Testis (tissue), 3 donors: ENCODE results near the gene CEP70. TPM values are rescaled to one million over a fixed set of nuclear protein-coding genes. Genes with fewer than 3 reads are reported as not detected.

Experiments used
- DNase-seq: peaks from one replicate; pipeline ENCODE4 v3.0.0-alpha.2; 2019
- H3K27ac ChIP-seq, 2 donors: fragments of 200-600 bp; sonication (generic); one replicate each; pipeline ENCODE4 v1.5.1; 2019
- H3K27me3 ChIP-seq: fragments of 200-600 bp; sonication (generic); one replicate; pipeline ENCODE4 v1.5.1; 2019
- H3K36me3 ChIP-seq: fragments of 200-600 bp; sonication (generic); one replicate; pipeline ENCODE4 v1.5.1; 2017; ENCODE audit warnings: low read depth; ENCODE audit errors: missing control alignments
- H3K4me1 ChIP-seq: fragments of 200-600 bp; sonication (generic); one replicate; pipeline ENCODE4 v1.5.1; 2019
- H3K4me3 ChIP-seq, 2 donors: fragments of 200-600 bp; sonication (generic); one replicate each; pipeline ENCODE4 v1.5.1; 2017 to 2019
- H3K9me3 ChIP-seq: fragments of 200-600 bp; sonication (generic); one replicate; pipeline ENCODE4 v1.5.1; 2017
- POLR2A ChIP-seq: fragments of 450-650 bp; IDR thresholded peaks from one replicate; pipeline ENCODE4 v1.6.1; 2017; ENCODE audit warnings: antibody characterized with exemption, mild to moderate bottlenecking, moderate library complexity
- WGBS, 2 donors: methylation state at CpG; one replicate each; pipeline ENCODE4 v1.1.5; 2018; 5-methylcytosine and 5-hydroxymethylcytosine counted together
- intact Hi-C: fragments of 100-400 bp; cut with DNase I; formaldehyde crosslinking; loops from one replicate; pipeline ENCODE4 v1.15.1; 2023; ENCODE audit warnings: low total_unique reads
- polyA plus RNA-seq: library from polyadenylated mRNA; stranded (reverse); fragments of 350-450 nt; fragmentation: Illumina TruSeq; extraction: RNeasy Lipid Tissue Mini Kit (QIAGEN cat#74804); gene quantifications from one replicate; pipeline ENCODE4 v1.2.3, GENCODE V29; 2014; ENCODE audit warnings: low read depth, low replicate concordance; ENCODE audit not compliant: insufficient read depth
- total RNA-seq, 2 donors: library from RNA; depleted of rRNA; stranded (reverse); fragments of >200 nt; gene quantifications; one replicate each; pipeline ENCODE4 v1.2.3, GENCODE V29; 2016
- TF ChIP-seq, protein P1 (sequence below), 3 experiments: fragments of 450-650 bp in 2 of 3; fragments of 200-600 bp in 1 of 3; sonication (generic) in 1 of 3; IDR thresholded peaks; one replicate each; pipeline ENCODE4 v1.5.1; 2016 to 2019; ENCODE audit warnings: antibody characterized with exemption in 3 of 3, mild to moderate bottlenecking in 2 of 3, moderate library complexity in 1 of 3

The CEP70 gene
- total and polyA plus RNA-seq, 3 donors from 2014 or later = 37.4 to 66.6 (median 61.4) TPM

DNA sequence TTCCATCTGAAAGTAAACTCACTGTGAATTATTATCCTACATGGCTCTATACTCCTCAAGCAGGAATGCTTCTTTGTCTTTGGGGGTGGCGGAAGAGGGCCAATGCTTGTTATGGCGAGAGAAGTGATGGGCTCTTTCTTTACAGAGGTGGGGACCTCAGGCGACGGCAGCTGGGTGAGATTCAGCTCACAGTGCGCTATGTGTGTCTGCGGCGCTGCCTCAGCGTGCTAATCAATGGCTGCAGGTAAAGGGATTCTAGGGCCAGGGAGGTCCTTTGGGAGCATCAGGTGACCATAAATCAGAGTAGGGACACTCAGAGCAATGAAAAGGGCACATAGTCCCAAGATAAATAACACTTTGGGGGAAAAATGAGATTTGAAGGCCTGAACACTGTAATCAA is 120.7 kb downstream of the CEP70 start:
- DNase-seq = no peak
- Histone ChIP-seq H3K4me3 (no peak overlapping the region), H3K27ac (no peak overlapping the region), H3K4me1 (no peaks in the 10 kb centered on the region), H3K36me3 (no peaks in the 10 kb centered on the region), H3K9me3 (no peaks in the 10 kb centered on the region), H3K27me3 (no peaks in the 10 kb centered on the region)
- intact Hi-C loops = no loop called here
- 95 to 96% methylated on average over 8 of the region's 8 CpGs for WGBS, 2 donors
- no peak for TF ChIP-seq POLR2A
- TF ChIP-seq, protein P1, sequence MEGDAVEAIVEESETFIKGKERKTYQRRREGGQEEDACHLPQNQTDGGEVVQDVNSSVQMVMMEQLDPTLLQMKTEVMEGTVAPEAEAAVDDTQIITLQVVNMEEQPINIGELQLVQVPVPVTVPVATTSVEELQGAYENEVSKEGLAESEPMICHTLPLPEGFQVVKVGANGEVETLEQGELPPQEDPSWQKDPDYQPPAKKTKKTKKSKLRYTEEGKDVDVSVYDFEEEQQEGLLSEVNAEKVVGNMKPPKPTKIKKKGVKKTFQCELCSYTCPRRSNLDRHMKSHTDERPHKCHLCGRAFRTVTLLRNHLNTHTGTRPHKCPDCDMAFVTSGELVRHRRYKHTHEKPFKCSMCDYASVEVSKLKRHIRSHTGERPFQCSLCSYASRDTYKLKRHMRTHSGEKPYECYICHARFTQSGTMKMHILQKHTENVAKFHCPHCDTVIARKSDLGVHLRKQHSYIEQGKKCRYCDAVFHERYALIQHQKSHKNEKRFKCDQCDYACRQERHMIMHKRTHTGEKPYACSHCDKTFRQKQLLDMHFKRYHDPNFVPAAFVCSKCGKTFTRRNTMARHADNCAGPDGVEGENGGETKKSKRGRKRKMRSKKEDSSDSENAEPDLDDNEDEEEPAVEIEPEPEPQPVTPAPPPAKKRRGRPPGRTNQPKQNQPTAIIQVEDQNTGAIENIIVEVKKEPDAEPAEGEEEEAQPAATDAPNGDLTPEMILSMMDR (IDR thresholded peaks at IDR 0.05) = no peak

DNA sequence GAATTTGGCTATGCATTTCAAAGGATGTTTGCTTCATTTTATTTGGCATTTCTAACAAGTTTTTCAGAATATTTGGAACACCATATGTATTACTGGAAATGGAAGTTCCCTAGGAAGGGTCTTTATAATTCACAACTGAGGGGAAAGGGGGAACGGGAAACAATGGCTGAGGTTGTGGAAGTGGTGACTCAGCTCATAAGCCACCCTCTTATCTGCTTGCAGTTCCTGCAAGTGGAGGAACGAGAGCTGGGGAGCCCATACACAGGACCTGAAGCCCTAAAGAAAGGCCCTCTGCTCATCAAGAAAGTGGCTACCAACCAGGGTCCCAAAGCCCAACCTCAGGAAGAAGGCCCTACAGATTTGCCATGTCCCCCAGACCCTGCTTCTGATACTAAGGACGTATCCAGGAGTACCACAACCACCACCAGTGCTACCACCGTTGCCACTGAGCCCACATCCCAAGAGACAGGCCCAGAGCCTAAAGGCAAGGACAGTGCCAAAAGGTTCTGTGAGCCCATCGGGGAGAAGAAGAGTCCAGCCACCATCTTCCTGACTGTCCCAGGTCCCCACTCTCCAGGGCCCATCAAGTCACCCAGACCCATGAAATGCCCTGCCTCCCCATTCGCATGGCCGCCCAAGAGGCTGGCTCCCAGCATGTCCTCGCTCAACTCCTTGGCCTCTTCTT is 121.8 kb downstream of the CEP70 start:
- WGBS, 2 donors = 94 to 96% methylated on average over 8 of the region's 8 CpGs
- no peaks in the 10 kb centered on the region for H3K9me3 ChIP-seq
- no peaks in the 10 kb centered on the region for H3K36me3 ChIP-seq
- no peak overlapping the region for H3K4me3 ChIP-seq
- no peaks in the 10 kb centered on the region for H3K27me3 ChIP-seq
- intact Hi-C loops = no loop called here
- H3K27ac ChIP-seq = no peak overlapping the region
- no peaks in the 10 kb centered on the region for H3K4me1 ChIP-seq
- DNase-seq = no peak
- TF ChIP-seq, protein P1 (IDR thresholded peaks at IDR 0.05) = no peak
- no peak for TF ChIP-seq POLR2A

DNA sequence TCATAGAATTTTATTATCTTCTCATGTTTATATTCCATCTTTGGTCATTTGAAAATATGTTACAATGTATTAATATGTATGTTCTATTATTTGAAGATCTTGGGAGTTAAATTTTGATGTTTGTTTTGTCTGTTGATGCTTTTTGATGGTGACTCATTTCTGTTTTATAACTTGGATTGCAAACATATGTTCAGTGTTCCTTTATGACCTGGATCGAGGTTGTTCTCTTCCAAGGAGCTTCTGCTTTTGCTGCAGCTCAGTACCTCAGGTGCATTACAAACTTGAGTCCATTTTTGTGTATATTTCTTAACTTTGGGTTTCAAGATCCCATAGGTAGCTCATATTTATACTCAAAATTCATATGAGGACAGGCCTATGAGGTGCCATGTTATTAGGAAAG is 122.6 kb downstream of the CEP70 start:
- Histone ChIP-seq H3K27me3 (no peaks in the 10 kb centered on the region), H3K36me3 (no peaks in the 10 kb centered on the region), H3K4me1 (no peaks in the 10 kb centered on the region), H3K9me3 (no peaks in the 10 kb centered on the region), H3K27ac (no peak overlapping the region), H3K4me3 (no peak overlapping the region)
- DNase-seq = no peak
- WGBS, 2 donors = 76 to 78% methylated on average over 1 of the region's 1 CpG
- TF ChIP-seq, protein P1 (IDR thresholded peaks at IDR 0.05) = no peak
- no peak for TF ChIP-seq POLR2A
- intact Hi-C loops = no loop called here

DNA sequence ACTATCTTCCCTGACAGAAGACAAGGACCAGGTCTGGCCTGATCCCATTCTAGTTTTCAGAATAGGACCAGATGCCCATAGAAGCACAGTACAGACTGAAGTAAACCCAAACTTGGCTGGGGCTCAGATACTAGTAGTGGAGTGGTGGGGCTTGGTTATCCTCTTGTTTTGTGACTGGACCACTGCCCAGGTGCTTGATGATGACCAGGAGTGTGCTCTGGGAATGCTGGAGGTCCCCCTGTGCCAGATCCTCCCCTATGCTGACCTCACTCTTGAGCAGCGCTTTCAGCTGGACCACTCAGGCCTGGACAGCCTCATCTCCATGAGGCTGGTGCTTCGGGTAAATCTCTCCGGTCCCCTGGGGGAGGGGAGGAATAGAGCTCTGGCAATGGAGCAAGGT is 123.4 kb downstream of the CEP70 start:
- H3K9me3 ChIP-seq = no peaks in the 10 kb centered on the region
- intact Hi-C loops = no loop called here
- no peak for DNase-seq
- no peaks in the 10 kb centered on the region for H3K27me3 ChIP-seq
- WGBS, 2 donors = 83% methylated on average over 3 of the region's 3 CpGs; no CpG with 5 or more reads in 1 of the 2 donors
- H3K4me3 ChIP-seq = no peak overlapping the region
- no peaks in the 10 kb centered on the region for H3K4me1 ChIP-seq
- TF ChIP-seq, protein P1 (IDR thresholded peaks at IDR 0.05) = no peak
- no peak for TF ChIP-seq POLR2A
- H3K27ac ChIP-seq = no peak overlapping the region
- H3K36me3 ChIP-seq = no peaks in the 10 kb centered on the region

DNA sequence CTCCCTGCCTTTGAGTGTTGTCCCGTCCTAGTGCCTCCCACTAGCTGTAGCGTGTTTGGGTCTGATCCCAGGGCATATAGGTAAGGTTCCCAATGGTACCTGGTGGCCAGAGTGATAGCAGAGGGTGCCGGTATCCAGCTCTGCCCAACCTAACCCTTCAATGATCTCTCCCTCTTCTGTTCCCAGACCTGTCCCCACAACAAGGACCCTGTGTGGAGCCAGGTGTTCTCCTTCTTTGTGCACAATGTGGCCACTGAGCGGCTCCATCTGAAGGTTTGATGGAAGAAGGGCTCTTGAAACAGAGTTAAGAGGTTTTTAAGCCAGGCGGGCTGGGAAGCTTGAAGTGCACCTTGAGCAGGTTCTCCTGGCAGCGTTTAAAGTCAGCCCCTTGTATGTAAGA is 124.2 kb downstream of the CEP70 start:
- no peaks in the 10 kb centered on the region for H3K27me3 ChIP-seq
- TF ChIP-seq POLR2A = no peak
- TF ChIP-seq, protein P1 (IDR thresholded peaks at IDR 0.05) = no peak
- 83 to 88% methylated on average over 6 of the region's 6 CpGs for WGBS, 2 donors
- no peaks in the 10 kb centered on the region for H3K4me1 ChIP-seq
- H3K27ac ChIP-seq = no peak overlapping the region
- DNase-seq = no peak
- intact Hi-C loops = no loop called here
- H3K4me3 ChIP-seq = no peak overlapping the region
- H3K36me3 ChIP-seq = no peaks in the 10 kb centered on the region
- H3K9me3 ChIP-seq = no peaks in the 10 kb centered on the region
